ENCODE measurements around the gene HLA-DQA1. TPM values are rescaled to one million over a fixed set of nuclear protein-coding genes. Genes with fewer than 3 reads are reported as not detected.

Gene HLA-DQA1
- total RNA-seq, 1 donor from 2014 or later: 628 TPM

DNA sequence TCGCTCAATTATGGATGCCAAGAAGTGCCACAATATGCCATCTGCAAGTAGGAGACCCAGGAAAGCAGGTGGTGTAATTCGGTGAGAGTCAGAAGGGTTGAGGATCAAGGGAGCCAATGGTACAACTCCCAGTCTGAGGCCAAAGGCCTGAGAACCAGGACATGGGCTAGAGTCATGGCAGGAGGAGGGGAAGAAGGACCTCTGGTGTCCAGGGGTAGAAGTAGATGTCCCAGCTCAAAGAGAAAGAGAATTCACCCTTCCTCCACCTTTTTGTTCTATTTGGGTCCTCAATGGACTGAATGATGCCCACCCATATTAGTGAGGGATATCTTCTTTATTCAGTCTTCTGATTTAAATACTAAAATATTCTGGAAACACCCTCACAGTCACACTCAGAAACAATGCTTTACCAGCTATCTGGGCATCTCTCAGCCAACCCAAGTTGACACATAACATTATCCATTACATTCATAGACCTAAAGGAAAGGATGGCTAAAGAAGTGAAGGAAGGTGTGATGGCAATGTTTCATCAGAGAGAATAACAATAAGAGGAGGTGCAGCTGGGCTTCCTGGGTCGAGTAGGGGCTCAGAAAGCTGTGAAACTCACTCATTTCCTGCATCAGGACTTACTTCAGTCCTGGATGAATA, 21.2 kb upstream of the HLA-DQA1 start:
- peak overlapping the region; percentile 35 for H3K4me3 Mint-ChIP-seq
- H3K9me3 Mint-ChIP-seq: peaks cover 9% of the 10 kb centered on the region
- peak overlapping the region; percentile 86 for H3K27ac Mint-ChIP-seq
- POLR2A ChIA-PET: interaction anchor here (0.5 to 3.6 kb wide), 10 partner anchors 10 to 86 kb away, joined by 3 to 25 read pairs (median 4); partner anchors contain the start of genes HLA-DQA1 and HLA-DRB5
- intact Hi-C loops (cut with micrococcal nuclease): no loop called here
- H3K27me3 Mint-ChIP-seq: no peaks in the 10 kb centered on the region
- CTCF ChIA-PET: interaction anchor here (0.9 kb wide), 1 partner anchor 21 kb away, joined by 4 read pairs; the partner anchor contains the start of gene HLA-DQA1
- no peak for TF ChIP-seq CTCF (IDR thresholded peaks at IDR 0.05)
- H3K4me1 Mint-ChIP-seq: peaks cover 59% of the 10 kb centered on the region
- DNase-seq (no peak), ATAC-seq (ENCODE audit: low read depth) (no peak)
- peaks cover 18% of the 10 kb centered on the region for H3K36me3 Mint-ChIP-seq (ENCODE audit: low read depth)

GRCh38 chr6:32617751-32618150, 19.5 kb upstream of the HLA-DQA1 start:
- H3K4me3 Mint-ChIP-seq: no peak overlapping the region
- no peak for TF ChIP-seq CTCF (IDR thresholded peaks at IDR 0.05)
- CTCF ChIA-PET: no interaction called here
- peak overlapping the region; percentile 59 for H3K27ac Mint-ChIP-seq
- ATAC-seq (ENCODE audit: low read depth) (no peak), DNase-seq (no peak)
- no peaks in the 10 kb centered on the region for H3K27me3 Mint-ChIP-seq
- POLR2A ChIA-PET: interaction anchor here (1.0 kb wide), 1 partner anchor 13 kb away, joined by 3 read pairs; no protein-coding TSS in a partner anchor
- H3K4me1 Mint-ChIP-seq: peaks cover 67% of the 10 kb centered on the region
- intact Hi-C loops (cut with micrococcal nuclease): no loop called here
- H3K9me3 Mint-ChIP-seq: peaks cover 9% of the 10 kb centered on the region
- peaks cover 15% of the 10 kb centered on the region for H3K36me3 Mint-ChIP-seq (ENCODE audit: low read depth)

- Mint-ChIP-seq H3K9me3 (peaks cover 9% of the 10 kb centered on the region), H3K27me3 (no peaks in the 10 kb centered on the region), H3K36me3 (ENCODE audit: low read depth) (peaks cover 13% of the 10 kb centered on the region), H3K4me3 (no peak overlapping the region), H3K4me1 (peaks cover 71% of the 10 kb centered on the region), H3K27ac (peak overlapping the region; percentile 100)
- DNase-seq (no peak), ATAC-seq (ENCODE audit: low read depth) (no peak)
- ChIA-PET CTCF (interaction anchor here (0.6 to 1.9 kb wide), 6 partner anchors 25 to 188 kb away, joined by 3 to 6 read pairs (median 4); no protein-coding TSS in a partner anchor), POLR2A (interaction anchor here (1.0 to 6.3 kb wide), 14 partner anchors 12 to 223 kb away, joined by 4 to 360 read pairs (median 36); partner anchors contain the start of genes HLA-DQA1, HLA-DQB1, HLA-DRA and HLA-DRB1)
- TF ChIP-seq CTCF (IDR thresholded peaks at IDR 0.05): no peak
- intact Hi-C loops (cut with micrococcal nuclease): loop anchor here (5.0 to 10.0 kb wide), 2 partner anchors 351 to 1057 kb away; no protein-coding TSS in a partner anchor
Measured at GRCh38 chr6:32621372-32621771, 15.8 kb upstream of the HLA-DQA1 start.

DNA sequence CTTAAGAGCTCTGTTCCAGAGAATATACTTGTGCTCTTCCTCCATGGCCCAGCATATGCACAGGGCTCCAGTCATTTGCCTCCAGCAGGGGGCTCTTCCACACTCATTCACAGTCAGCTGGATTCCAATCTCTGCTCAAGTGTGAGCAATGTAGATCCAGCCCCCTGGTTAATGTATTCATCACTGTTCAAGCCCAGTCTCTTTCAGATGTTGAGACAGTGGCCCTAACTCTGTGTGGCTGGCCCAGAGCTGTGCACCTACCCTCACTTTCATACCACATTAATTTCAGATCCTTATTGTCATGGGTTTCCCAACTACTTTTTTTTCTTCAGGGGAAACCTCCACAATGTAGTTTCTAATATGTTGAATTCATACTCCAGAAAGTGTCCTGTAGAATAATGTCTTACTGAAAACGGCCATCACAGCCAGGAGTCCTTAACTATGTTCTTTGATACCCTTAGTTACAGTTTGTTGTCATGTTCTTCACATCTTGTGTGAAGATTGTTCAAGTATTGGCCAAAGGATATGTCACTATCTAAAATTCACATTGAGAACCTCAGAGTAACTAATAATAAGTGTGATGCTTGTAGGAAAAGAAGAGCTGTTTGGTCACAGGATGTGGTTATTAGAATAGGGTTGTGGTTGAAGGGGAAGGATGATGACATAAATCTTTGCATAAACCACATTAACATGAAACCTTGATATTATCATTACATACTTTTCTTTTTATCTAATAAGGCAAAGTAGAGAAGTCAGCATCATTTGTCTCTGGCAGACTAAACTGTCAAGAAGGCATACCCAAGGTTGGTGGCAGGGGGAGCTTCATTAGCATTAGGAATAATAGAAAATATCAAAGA, 14.4 kb upstream of the HLA-DQA1 start:
- Mint-ChIP-seq H3K27ac (peak overlapping the region; percentile 100), H3K4me3 (peak overlapping the region; percentile 80), H3K27me3 (no peaks in the 10 kb centered on the region), H3K36me3 (ENCODE audit: low read depth) (peaks cover 6% of the 10 kb centered on the region), H3K4me1 (peaks cover 75% of the 10 kb centered on the region), H3K9me3 (peaks cover 4% of the 10 kb centered on the region)
- DNase-seq (peak; percentile 42), ATAC-seq (ENCODE audit: low read depth) (peak; percentile 75)
- intact Hi-C loops (cut with micrococcal nuclease): loop anchor here (1.0 to 10.0 kb wide), 13 partner anchors 12 to 1058 kb away; partner anchors contain the start of genes HLA-DQA1, HLA-DQB1 and HLA-DRA
- CTCF ChIA-PET: interaction anchor here (0.8 to 1.9 kb wide), 15 partner anchors 9 to 246 kb away, joined by 3 to 6 read pairs (median 3); partner anchors contain the start of gene HLA-DQB1
- POLR2A ChIA-PET: interaction anchor here (0.6 to 6.3 kb wide), 43 partner anchors 13 to 450 kb away, joined by 3 to 360 read pairs (median 8); partner anchors contain the start of genes HLA-DOB, HLA-DPA1, HLA-DQA1 and HLA-DQA2
- TF ChIP-seq CTCF (IDR thresholded peaks at IDR 0.05): no peak
